GM18520 (cell line): ENCODE results near the gene CEP85L.

ENCODE experiments used
- ATAC-seq: cut with Tn5 transposase; IDR thresholded peaks from one replicate; pipeline ENCODE4 v1.9.1; 2021; ENCODE audit not compliant: unreplicated experiment

The CEP85L gene

GRCh38 chr6:118661831-118662230 lies 10.4 kb upstream of the CEP85L start:
- ATAC-seq, result no peak

- ATAC-seq, result no peak
Measured at GRCh38 chr6:118660218-118660569, 8.8 kb upstream of the CEP85L start.

GRCh38 chr6:118659513-118660217 lies 8.3 kb upstream of the CEP85L start:
- ATAC-seq, result no peak

GRCh38 chr6:118656847-118657451 lies 5.6 kb upstream of the CEP85L start:
- no peak for ATAC-seq

- ATAC-seq, result no peak
Measured at GRCh38 chr6:118652051-118652615, 742 bp upstream of the CEP85L start.

- ATAC-seq, result peak; percentile 22
Measured at GRCh38 chr6:118650582-118651281, 659 bp downstream of the CEP85L start.

- ATAC-seq, result no peak
Measured at GRCh38 chr6:118649918-118650581, 1.3 kb downstream of the CEP85L start.

GRCh38 chr6:118648866-118649554 lies 2.4 kb downstream of the CEP85L start:
- no peak for ATAC-seq

GRCh38 chr6:118646977-118647376 lies 4.4 kb downstream of the CEP85L start:
- ATAC-seq, result no peak

GRCh38 chr6:118645395-118645794 lies 6.0 kb downstream of the CEP85L start:
- ATAC-seq, result no peak

- ATAC-seq, result no peak
Measured at GRCh38 chr6:118644007-118644406, 7.4 kb downstream of the CEP85L start.

GRCh38 chr6:118641042-118641441 lies 10.3 kb downstream of the CEP85L start:
- ATAC-seq, result no peak

- ATAC-seq, result peak; percentile 62
Measured at GRCh38 chr6:118639054-118639964, 12.1 kb downstream of the CEP85L start.

GRCh38 chr6:118638288-118638687 lies 13.1 kb downstream of the CEP85L start:
- ATAC-seq, result no peak

- no peak for ATAC-seq
Measured at GRCh38 chr6:118635909-118636735, 15.3 kb downstream of the CEP85L start.

GRCh38 chr6:118632359-118632758 lies 19.0 kb downstream of the CEP85L start:
- ATAC-seq, result no peak

- no peak for ATAC-seq
Measured at GRCh38 chr6:118630923-118631322, 20.5 kb downstream of the CEP85L start.

GRCh38 chr6:118630067-118630466 lies 21.3 kb downstream of the CEP85L start:
- ATAC-seq, result no peak

GRCh38 chr6:118627724-118628123 lies 23.7 kb downstream of the CEP85L start:
- ATAC-seq, result no peak
